NB4 (cell line): Measurements from ENCODE around the gene PCDH12.

Experiments
- CTCF ChIP-seq: IDR thresholded peaks from one replicate; pipeline ENCODE4 v1.5.1; 2012; ENCODE audit warnings: low read depth, low read length
- MAX ChIP-seq: IDR thresholded peaks from 2 replicates; pipeline ENCODE4 v1.6.1; 2011; ENCODE audit warnings: low read depth, low read length
- MYC ChIP-seq: IDR thresholded peaks from 2 replicates; pipeline ENCODE4 v1.6.1; 2011; ENCODE audit warnings: low read depth, low read length
- POLR2A ChIP-seq: IDR thresholded peaks from 2 replicates; pipeline ENCODE4 v1.6.1; 2011; ENCODE audit warnings: mild to moderate bottlenecking; ENCODE audit not compliant: insufficient read length; ENCODE audit errors: extremely low read depth

- no peak for TF ChIP-seq CTCF
- TF ChIP-seq POLR2A: no peak
- TF ChIP-seq MAX: no peak
- no peak for TF ChIP-seq MYC
Observed at GRCh38 chr5:141926434-141926833, 31.6 kb downstream of the PCDH12 start.
